ENCODE data around the gene ILDR2.

Gene ILDR2

GRCh38 chr1:166969074-166969677 is 6.2 kb downstream of the ILDR2 start:
- no peak for DNase-seq

GRCh38 chr1:166960858-166961474 is 14.4 kb downstream of the ILDR2 start:
- DNase-seq: no peak

- no peak for DNase-seq
Measured at GRCh38 chr1:166956872-166957271, 18.5 kb downstream of the ILDR2 start.

GRCh38 chr1:166956057-166956850 is 19.1 kb downstream of the ILDR2 start:
- DNase-seq: no peak

GRCh38 chr1:166953491-166953890 is 21.8 kb downstream of the ILDR2 start:
- no peak for DNase-seq

- peak; percentile 70 for DNase-seq
Measured at GRCh38 chr1:166952002-166952746, 23.2 kb downstream of the ILDR2 start.

- no peak for DNase-seq
Measured at GRCh38 chr1:166951050-166951449, 24.3 kb downstream of the ILDR2 start.

GRCh38 chr1:166950156-166950555 is 25.2 kb downstream of the ILDR2 start:
- no peak for DNase-seq

GRCh38 chr1:166948856-166949350 is 26.4 kb downstream of the ILDR2 start:
- DNase-seq: no peak

- peak; percentile 44 for DNase-seq
Measured at GRCh38 chr1:166947398-166948043, 27.8 kb downstream of the ILDR2 start.

GRCh38 chr1:166944186-166944967 is 31.0 kb downstream of the ILDR2 start:
- DNase-seq: peak; percentile 72

- DNase-seq: no peak
Measured at GRCh38 chr1:166939741-166940375, 35.5 kb downstream of the ILDR2 start.

- DNase-seq: no peak
Measured at GRCh38 chr1:166937962-166938361, 37.4 kb downstream of the ILDR2 start.

GRCh38 chr1:166937329-166937728 is 38.0 kb downstream of the ILDR2 start:
- DNase-seq: no peak

- peak; percentile 8 for DNase-seq
Measured at GRCh38 chr1:166933633-166934032, 41.7 kb downstream of the ILDR2 start.

GRCh38 chr1:166933140-166933539 is 42.2 kb downstream of the ILDR2 start:
- DNase-seq: no peak

GRCh38 chr1:166929911-166930310 is 45.4 kb downstream of the ILDR2 start:
- DNase-seq: no peak

- no peak for DNase-seq
Measured at GRCh38 chr1:166927701-166928100, 47.6 kb downstream of the ILDR2 start.

- DNase-seq: peak; percentile 75
Measured at GRCh38 chr1:166925810-166926478, 49.4 kb downstream of the ILDR2 start.

- DNase-seq: no peak
Measured at GRCh38 chr1:166924823-166925541, 50.4 kb downstream of the ILDR2 start.

All from fibroblast of skin of right quadriceps (primary cell).